MCF 10A (cell line): ENCODE measurements around the gene UMAD1. TPM values are rescaled to one million over a fixed set of nuclear protein-coding genes. Genes with fewer than 3 reads are reported as not detected.
"Not testable (repeated sequence)": the region's sequence is repeated elsewhere in the genome, so short reads cannot be mapped to it uniquely, and the experiment has no call there.

Source experiments
- BruUV-seq: library from RNA; stranded (reverse); fragments of 400-500 nt; replicated peaks from 2 replicates; lab custom pipeline; 2021; lab: Mats Ljungman, UMichigan
- CTCF ChIA-PET: fragments of 300-600 bp; sonication (Branson Sonifier 250); formaldehyde crosslinking; extraction: SDS; loops from one replicate; lab custom pipeline; 2021; ENCODE audit warnings: antibody characterized with exemption, inconsistent platforms; lab: Yijun Ruan, JAX
- POLR2A ChIA-PET: fragments of 300-600, 350-650 bp; sonication (Branson Sonifier 250); formaldehyde crosslinking; extraction: SDS; loops from one replicate; lab custom pipeline; 2020; ENCODE audit warnings: antibody characterized with exemption, inconsistent platforms; lab: Yijun Ruan, JAX
- DNase-seq: peaks from one replicate; pipeline ENCODE4 v3.0.0-alpha.2; 2018; ENCODE audit not compliant: unreplicated experiment
- H3K27ac Mint-ChIP-seq: one replicate; pipeline ENCODE4 v1.8.0; 2022; ENCODE audit warnings: mild to moderate bottlenecking, low read depth, mixed read lengths; ENCODE audit not compliant: unreplicated experiment
- H3K27me3 Mint-ChIP-seq: one replicate; pipeline ENCODE4 v1.8.0; 2022; ENCODE audit warnings: mixed read lengths; ENCODE audit not compliant: insufficient read depth, unreplicated experiment
- H3K36me3 Mint-ChIP-seq: one replicate; pipeline ENCODE4 v1.8.0; 2022; ENCODE audit warnings: mild to moderate bottlenecking, moderate library complexity, mixed read lengths; ENCODE audit not compliant: insufficient read depth, unreplicated experiment
- H3K4me1 Mint-ChIP-seq: one replicate; pipeline ENCODE4 v1.8.0; 2022; ENCODE audit warnings: mixed read lengths; ENCODE audit not compliant: insufficient read depth, unreplicated experiment
- H3K4me3 Mint-ChIP-seq: one replicate; pipeline ENCODE4 v1.8.0; 2022; ENCODE audit warnings: mild to moderate bottlenecking, moderate library complexity, mixed read lengths; ENCODE audit not compliant: unreplicated experiment
- H3K9me3 Mint-ChIP-seq: one replicate; pipeline ENCODE4 v1.8.0; 2022; ENCODE audit warnings: mixed read lengths; ENCODE audit not compliant: unreplicated experiment
- CTCF ChIP-seq: fragments of 200-600 bp; IDR thresholded peaks from one replicate; pipeline ENCODE4 v1.8.0; 2022; ENCODE audit warnings: antibody characterized with exemption, mild to moderate bottlenecking; ENCODE audit not compliant: unreplicated experiment
- intact Hi-C: fragments of 100-400 bp; cut with micrococcal nuclease; formaldehyde crosslinking; loops from 2 replicates; pipeline ENCODE4 v1.14.1; 2022
- total RNA-seq: library from RNA; stranded (reverse); gene quantifications from 2 replicates; pipeline ENCODE4 v1.2.3, GENCODE V29; 2022

The UMAD1 gene
- total RNA-seq, 1 experiment from 2014 or later: 7.1 TPM

DNA sequence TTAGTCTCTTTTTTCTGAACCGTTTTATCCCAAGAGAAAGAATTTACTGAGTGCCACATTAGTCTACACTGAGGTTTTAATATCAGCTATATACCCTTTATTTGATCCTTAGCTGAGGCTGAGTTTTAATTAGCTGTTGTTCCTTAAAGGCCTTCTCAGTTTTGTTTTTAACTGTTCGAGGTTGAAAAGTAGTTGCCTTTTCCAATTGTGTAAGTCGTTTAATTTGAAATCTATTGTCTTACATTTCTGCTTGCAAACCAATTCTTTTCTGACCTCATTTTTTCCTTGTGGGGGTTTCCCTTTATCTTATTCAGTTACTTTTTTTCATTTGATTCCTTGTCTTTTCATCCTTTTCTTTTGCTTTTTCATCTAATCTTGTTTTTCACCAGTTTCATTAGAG, 30.8 kb downstream of the UMAD1 start:
- Mint-ChIP-seq H3K27me3 (no peaks in the 10 kb centered on the region), H3K4me3 (no peak overlapping the region), H3K36me3 (peaks cover 21% of the 10 kb centered on the region), H3K27ac (no peak overlapping the region), H3K9me3 (no peaks in the 10 kb centered on the region), H3K4me1 (no peaks in the 10 kb centered on the region)
- BruUV-seq: no TSS peak
- intact Hi-C loops: no loop called here
- ChIA-PET CTCF (no interaction called here), POLR2A (interaction anchor here (0.6 kb wide), 1 partner anchor 353 kb away, joined by 3 read pairs; no protein-coding TSS in a partner anchor)
- no peak for TF ChIP-seq CTCF
- no peak for DNase-seq

DNA sequence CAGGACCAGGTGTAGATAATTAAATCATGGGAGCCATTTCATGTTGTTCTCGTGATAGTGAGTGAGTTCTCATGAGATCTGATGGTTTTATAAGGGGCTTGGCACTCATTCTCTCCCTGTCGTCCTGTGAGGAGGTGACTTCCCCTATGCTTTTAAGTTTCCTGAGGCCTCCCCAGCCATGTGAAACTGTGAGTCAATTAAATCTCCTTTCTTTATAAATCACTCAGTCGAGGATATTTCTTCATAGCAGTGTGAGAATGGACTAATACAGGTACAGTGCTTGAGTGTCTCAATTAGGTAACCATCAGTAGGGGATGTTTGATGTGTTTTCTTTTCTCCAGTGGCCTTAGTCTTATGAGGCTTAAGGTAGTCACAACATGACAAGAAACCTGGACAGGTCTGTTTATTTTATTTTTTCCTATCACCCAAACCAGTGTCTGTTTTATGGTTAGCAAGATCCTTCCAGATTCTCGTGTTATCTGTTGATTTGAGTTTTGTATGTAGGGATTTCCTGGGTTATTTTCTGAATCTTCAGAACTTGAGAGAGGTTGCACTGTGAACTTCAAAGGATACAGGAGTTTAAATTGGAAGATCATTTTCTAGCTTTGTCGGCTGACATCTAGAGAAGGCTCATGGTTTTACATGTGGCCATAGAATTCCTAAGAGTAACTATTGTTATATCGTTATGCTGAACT, 32.1 kb downstream of the UMAD1 start:
- no peak overlapping the region for H3K27ac Mint-ChIP-seq
- H3K9me3 Mint-ChIP-seq: no peaks in the 10 kb centered on the region
- POLR2A ChIA-PET: interaction anchor here (0.7 kb wide), 1 partner anchor 234 kb away, joined by 3 read pairs; no protein-coding TSS in a partner anchor
- H3K36me3 Mint-ChIP-seq: peaks cover 24% of the 10 kb centered on the region
- TF ChIP-seq CTCF: no peak
- H3K27me3 Mint-ChIP-seq: no peaks in the 10 kb centered on the region
- no peak for DNase-seq
- intact Hi-C loops: no loop called here
- no peak overlapping the region for H3K4me3 Mint-ChIP-seq
- no TSS peak for BruUV-seq
- CTCF ChIA-PET: no interaction called here
- H3K4me1 Mint-ChIP-seq: no peaks in the 10 kb centered on the region

GRCh38 chr7:7673240-7673550, 32.6 kb downstream of the UMAD1 start:
- ChIA-PET POLR2A (interaction anchor here (0.7 kb wide), 1 partner anchor 234 kb away, joined by 3 read pairs; no protein-coding TSS in a partner anchor), CTCF (no interaction called here)
- H3K4me3 Mint-ChIP-seq: no peak overlapping the region
- H3K27ac Mint-ChIP-seq: no peak overlapping the region
- TF ChIP-seq CTCF: no peak
- DNase-seq: no peak
- H3K36me3 Mint-ChIP-seq: peaks cover 29% of the 10 kb centered on the region
- no peaks in the 10 kb centered on the region for H3K9me3 Mint-ChIP-seq
- no peaks in the 10 kb centered on the region for H3K27me3 Mint-ChIP-seq
- H3K4me1 Mint-ChIP-seq: no peaks in the 10 kb centered on the region
- no TSS peak for BruUV-seq
- intact Hi-C loops: no loop called here

DNA sequence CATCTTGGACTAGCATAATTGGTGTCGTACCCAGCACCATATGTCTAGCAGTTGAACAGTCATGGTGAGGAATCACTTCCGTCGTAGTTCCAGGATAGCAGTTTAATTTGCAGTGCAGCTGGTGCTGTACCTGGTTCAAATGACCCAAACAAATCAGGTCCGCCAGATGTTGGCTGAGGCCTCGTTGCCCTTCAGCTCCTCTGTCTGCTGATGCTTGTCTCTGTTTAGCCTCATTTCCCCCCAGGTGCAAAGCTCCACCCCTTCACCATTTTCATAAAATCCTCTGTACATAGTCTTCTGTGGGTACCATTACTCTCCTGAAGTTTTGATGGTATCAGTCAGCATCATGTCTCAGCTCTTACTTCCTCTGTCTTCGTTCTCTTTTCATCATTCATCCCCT, 35.1 kb downstream of the UMAD1 start:
- intact Hi-C loops: no loop called here
- Mint-ChIP-seq H3K36me3 (peaks cover 29% of the 10 kb centered on the region), H3K27me3 (no peaks in the 10 kb centered on the region), H3K4me3 (no peak overlapping the region), H3K9me3 (peaks cover 7% of the 10 kb centered on the region), H3K4me1 (peaks cover 8% of the 10 kb centered on the region), H3K27ac (no peak overlapping the region)
- BruUV-seq: no TSS peak
- no peak for TF ChIP-seq CTCF
- ChIA-PET CTCF (interaction anchor here (0.7 kb wide), 1 partner anchor 272 kb away, joined by 3 read pairs; no protein-coding TSS in a partner anchor), POLR2A (interaction anchor here (0.9 kb wide), 1 partner anchor 31 kb away, joined by 3 read pairs; no protein-coding TSS in a partner anchor)
- no peak for DNase-seq

DNA sequence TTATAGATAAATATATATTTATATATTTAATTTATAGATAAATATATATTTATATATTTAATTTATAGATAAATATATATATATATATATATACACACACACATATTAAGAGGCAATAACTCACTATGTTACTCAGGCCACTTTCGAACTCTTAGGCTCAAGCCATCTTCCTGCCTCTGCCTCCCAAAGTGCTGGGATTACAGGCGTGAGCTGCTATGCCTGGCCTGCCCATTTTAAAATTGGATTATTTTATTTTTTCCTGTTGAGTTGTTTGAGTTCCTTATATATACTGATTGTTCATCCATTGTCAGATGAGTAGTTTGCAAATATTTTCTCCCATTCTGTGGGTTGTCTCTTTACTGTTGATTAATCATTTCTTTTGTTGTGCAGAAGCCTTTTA, 39.1 kb downstream of the UMAD1 start:
- H3K4me1 Mint-ChIP-seq: peaks cover 15% of the 10 kb centered on the region
- peaks cover 15% of the 10 kb centered on the region for H3K36me3 Mint-ChIP-seq
- H3K27me3 Mint-ChIP-seq, H3K4me3 Mint-ChIP-seq, H3K9me3 Mint-ChIP-seq, BruUV-seq, DNase-seq, H3K27ac Mint-ChIP-seq: not testable (repeated sequence)
- ChIA-PET POLR2A (interaction anchor here (0.6 to 3.7 kb wide), 5 partner anchors 38 to 952 kb away, joined by 3 to 60 read pairs (median 17); partner anchors contain the start of genes GLCCI1 and UMAD1), CTCF (interaction anchor here (0.6 to 3.3 kb wide), 3 partner anchors 18 to 510 kb away, joined by 3 to 90 read pairs (median 19); no protein-coding TSS in a partner anchor)
- intact Hi-C loops: loop anchor here (5.0 kb wide), 1 partner anchor 63 kb away; no protein-coding TSS in a partner anchor
